AML-193 (cell line): Measurements from ENCODE around the gene TXNDC5.

Experiments used
- DNase-seq, 2 experiments: peaks; one replicate each; lab custom pipeline; 2025; lab: John Stamatoyannopoulos, UW

Gene TXNDC5

GRCh38 chr6:7851780-7852179 lies 58.8 kb downstream of the TXNDC5 start:
- DNase-seq = no peak

GRCh38 chr6:7848229-7848628 lies 62.4 kb downstream of the TXNDC5 start:
- DNase-seq = no peak

DNA sequence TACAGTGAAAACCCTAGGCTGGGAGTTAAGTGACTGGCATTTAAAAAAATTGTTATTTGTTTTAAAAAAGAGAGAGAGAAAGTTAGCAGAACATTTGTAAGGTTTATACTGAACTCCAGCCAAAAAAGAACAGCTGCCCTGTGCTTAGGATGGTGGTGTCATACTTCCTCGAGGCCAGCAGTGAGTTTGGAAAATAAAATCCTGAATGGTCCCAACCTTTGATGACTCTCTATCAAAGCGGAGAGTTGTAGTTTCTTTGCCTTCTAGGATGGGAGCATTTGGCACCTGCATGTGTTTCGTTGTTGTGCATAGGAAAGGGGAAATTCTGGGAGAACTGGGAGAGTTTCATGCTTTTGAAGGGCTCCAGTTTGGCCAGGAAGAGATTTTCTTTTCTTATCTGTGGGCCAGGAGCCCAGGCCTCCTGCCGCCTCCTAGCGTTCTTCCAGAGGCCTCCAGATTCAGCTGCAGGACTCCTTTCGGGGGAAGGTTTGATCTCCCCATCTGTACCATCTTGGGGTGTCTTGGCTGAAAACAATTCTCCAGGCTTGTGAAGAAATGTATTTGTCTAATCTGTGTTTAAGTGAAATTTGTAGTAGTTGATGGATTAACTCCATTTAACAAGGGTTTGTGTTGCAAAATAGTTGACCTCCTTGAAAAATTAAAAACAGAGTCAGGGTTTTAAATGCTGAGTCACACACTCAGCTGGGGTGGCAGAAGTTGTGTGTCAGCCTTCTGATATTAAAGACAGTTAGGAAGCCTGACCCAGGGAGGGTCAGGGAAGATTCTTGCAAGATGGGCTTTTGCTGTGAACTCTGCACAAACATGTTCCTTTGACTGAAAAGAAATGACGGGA lies 63.4 kb downstream of the TXNDC5 start:
- no peak for DNase-seq

GRCh38 chr6:7841781-7842468 lies 68.7 kb downstream of the TXNDC5 start:
- DNase-seq = no peak

DNA sequence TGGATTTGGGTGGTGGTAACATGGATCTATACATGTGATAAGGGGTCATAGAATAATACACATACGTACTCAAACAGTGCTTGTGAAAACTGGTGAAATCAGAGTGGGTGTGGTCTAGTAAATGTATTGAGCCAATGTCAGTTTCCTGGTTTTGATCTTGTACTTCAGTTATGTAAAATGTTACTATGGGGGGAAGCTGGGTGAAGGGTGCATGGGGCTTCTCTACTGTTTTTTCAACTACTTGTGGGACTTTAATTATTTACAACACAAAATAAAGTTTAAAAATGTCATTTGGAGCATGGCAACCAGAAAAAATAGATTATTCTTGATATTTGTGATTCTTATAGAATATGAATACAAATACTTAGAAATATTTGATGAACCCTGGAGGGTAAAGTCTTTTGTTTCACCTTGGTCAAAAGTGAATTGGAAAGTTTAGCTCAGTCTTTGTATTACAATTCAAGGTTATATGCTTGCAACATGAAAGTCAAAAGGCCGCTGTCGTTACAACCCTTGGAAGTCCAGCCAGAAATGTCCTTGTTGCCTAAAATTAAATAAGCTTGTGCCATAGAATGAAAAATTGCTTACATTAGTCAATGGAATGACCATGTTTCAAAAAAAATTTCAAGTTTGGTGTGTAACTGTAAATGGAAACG lies 74.1 kb downstream of the TXNDC5 start:
- DNase-seq = no peak

DNA sequence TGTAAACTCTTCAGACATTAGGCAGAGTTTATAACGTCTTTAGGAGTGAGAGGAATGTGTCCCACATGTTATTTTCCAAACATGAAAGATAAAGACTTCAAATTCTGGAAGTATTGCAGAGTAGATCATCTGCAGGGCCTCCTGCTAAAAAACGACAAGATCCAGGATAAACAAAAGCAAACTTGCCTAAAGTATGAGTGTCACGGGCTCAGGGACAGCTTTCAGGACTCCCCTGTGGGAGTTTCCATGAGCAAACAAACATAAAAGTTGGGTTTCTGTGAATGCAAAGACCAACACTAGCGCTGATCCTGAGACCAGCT lies 76.9 kb downstream of the TXNDC5 start:
- DNase-seq = no peak

- DNase-seq = no peak
Observed at GRCh38 chr6:7832904-7833750, 77.5 kb downstream of the TXNDC5 start.
